GM18519 (cell line): ENCODE data around the gene PTPN1.
"Not testable (repeated sequence)": the region's sequence is repeated elsewhere in the genome, so short reads cannot be mapped to it uniquely, and the experiment has no call there.

ENCODE experiments used
- ATAC-seq: cut with Tn5 transposase; IDR thresholded peaks from one replicate; pipeline ENCODE4 v1.9.1; 2021; ENCODE audit warnings: mild to moderate bottlenecking, moderate library complexity; ENCODE audit not compliant: unreplicated experiment, low FRiP score

Gene PTPN1

DNA sequence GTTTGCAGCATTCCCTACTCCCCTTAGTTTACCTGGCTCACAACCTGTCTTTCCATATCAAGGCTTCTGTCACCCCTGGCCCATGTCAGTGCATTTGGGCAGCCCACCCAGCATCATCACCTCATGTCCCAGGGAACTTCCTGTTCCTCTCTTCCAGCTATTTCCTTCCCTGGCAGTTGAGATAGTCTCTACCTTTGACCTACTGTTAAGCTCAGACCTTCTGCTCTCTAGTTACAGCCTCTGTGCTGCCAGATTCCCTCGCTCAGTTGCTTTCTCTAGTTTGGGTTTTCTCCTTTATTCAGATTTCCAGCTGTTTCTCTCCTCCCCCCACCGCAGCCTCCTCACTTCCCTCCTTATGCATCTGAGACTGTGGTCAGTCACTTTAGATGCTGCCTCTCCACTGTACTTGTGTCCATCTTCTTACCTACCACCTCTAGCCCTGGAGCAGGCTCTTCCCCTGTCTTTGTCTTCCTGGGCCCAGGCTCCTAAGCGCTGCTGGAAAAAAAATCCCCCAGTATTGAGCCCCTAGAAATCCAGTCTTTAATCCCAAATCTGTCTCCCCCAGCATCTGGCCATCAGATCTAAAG, 16.3 kb downstream of the PTPN1 start:
- no peak for ATAC-seq

DNA sequence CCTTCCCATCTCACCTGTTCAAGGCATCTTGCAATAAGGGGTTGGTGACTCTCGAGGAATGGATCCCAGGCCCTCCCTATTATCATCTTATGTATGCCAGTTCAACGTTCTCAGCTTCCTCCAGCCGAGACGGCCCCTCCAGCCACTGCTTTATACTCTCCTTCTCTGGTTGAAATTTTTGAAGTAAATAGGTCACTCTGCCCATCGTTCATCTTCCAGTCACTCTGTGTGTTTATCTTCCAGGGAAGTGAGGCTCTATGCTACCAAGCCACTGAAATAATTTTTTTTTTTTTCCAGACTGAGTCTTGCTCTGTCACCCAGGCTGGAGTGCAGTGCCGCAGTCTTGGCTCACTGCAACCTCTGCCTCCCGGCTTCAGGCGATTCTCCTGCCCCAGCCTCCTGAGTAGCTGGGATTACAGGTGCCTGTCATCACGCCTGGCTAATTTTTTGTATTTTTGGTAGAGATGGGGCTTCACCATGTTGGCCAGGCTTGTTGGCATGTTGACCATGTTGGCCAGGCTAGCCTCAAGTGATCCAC, 17.0 kb downstream of the PTPN1 start:
- no peak for ATAC-seq

DNA sequence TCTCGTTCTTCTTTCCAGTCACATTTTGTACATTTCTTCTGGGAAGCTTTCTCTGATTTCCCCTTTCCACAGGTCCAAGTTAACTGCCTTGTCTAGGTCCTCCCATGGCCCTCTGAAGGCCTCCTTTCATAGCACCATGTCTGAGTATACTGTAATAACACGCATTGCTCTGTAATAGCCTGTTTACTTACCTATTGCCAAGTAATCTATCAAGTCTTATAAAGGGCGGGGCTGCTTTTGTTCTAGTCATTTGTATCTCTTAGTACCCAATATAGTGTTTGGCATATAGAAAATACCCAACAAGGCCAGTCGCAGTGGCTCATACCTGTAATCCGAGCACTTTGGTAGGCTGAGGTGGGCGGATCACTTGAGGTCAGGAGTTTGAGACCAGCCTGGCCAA, 17.9 kb downstream of the PTPN1 start:
- ATAC-seq: no peak

DNA sequence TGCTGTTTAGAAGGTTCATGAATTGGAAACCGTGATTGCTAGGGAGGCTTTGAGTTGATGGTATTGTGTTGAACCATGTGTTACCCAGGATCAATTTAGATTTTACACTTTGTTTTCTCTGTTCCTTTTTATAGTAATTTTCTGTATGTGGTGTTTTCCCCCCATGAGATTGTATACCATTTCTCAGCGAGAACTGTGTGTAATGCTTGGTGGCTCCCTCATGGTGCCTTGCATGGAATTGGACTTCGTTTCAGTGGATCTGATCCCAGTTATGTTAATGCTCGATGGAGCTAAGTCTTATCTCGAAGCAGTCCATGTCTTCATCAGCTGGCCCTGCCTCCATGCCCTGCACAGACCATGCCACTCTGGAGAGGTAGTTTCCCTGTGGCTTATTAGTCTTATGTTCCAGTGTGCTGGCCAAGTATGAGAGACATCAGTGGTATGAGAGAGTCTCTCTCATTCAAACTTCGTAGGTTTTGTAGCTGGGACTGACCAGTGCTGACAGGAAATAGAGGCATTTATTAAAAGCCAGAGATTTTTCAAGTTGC, 18.7 kb downstream of the PTPN1 start:
- no peak for ATAC-seq

DNA sequence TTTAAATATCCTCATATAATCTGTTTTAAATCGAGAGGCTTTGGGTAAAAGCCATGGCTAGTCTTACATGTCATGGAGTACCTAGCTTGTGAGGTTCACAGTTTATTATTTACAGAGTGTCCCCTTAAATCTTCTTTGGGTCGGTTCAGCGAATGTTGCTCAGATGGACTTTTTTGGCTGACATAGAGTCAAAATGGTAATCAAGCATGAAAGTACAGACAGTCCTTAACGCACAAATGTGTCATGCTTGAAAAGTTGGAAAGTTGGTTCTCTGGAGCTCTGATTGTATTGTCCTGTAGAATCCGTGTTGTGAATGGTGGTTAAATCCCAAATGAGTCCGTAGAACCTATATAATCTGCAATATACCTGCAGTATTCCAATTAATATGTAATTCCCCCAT, 22.0 kb downstream of the PTPN1 start:
- no peak for ATAC-seq

DNA sequence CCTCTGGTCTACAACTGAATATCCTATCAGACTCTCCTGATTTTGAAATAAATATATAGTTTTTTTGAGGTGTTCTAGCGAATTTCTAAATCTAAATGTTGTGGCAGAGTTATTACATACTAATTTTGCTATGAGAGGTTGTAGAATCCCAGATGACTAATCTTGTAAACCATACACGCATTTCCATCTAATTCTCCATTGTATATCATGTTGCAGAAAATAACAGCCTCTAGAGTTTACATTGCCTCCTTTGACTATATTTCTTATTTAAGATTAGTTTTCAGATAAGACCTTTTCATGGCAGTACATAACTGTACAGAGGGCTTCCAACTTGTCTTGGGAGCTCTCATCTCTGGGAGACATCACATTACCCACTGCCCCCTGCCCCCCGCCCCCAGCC, 22.9 kb downstream of the PTPN1 start:
- no peak for ATAC-seq

DNA sequence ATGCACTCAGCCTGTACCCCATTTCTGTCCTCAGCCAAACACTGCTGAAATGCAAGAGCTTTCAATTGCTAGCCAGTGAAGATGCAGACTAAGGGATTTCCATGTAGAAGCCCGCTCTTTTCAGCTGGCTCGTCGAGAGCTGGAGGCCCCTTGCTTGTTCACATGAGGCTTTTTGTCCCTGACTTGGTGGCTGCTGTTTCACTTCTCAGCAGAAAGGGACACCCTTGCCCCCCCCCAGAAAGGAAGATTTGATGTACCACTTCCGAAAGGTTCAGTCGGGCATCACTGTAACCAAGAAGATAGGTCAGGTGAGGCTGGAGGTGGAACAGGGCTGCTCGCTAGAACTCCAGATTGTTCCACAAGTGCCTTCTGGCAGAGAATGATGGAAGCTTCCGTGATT, 23.3 kb downstream of the PTPN1 start:
- ATAC-seq: no peak

DNA sequence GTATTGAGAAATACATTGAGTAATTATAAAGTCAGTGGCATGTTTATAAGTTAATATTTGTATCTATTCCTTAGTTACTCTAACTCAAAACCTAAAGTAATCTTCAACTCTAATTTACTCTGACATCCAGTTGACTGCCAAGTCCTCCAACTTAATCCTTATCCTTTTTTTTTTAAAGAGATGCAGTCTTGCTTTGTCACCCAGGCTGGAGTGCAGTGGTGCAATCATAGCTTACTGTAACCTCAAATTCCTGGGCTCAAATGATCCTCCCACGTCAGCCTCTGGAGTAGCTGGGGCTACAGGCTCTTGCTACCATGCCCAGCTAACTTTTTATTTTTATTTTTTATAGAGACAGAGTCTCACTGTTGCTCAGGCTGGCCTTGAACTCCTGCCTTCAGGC, 24.4 kb downstream of the PTPN1 start:
- ATAC-seq: no peak

DNA sequence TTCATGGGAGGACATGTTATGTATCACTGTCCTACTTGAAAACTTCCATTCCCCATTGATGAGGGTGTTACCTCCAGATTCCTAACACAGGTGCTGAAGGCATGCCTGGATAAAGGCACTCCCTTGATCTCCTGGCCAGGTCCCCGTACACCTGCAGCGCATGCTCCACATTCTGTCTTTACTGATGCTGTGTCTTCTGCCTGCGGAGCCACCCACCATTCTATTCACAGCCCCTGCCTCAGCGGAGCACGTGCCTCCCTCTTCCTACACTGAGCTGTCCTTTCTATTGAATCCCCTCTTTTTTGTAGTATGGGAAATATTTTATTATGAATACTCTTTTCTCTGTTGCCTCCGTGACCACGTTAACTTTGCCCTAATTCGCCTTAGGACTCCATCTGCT, 25.0 kb downstream of the PTPN1 start:
- ATAC-seq: no peak

DNA sequence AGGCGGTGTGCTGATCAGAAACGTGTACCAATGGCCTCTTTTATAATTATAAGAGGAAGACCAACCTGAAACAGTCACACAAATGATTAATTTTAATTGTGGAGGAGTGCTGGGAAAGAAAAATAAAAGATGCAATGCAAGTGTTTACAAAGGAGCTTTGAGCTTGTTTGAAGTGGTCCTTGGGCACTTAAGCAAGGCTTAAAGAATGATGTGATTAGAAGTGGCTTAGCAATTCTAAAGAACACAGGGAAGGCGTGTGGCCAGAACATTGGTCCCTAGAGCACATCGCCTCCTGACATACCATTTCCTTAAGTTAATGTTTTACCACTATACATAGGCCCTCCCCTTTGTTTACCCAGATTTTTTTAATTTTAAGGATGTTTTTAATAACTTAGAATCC, 26.1 kb downstream of the PTPN1 start:
- ATAC-seq: no peak

DNA sequence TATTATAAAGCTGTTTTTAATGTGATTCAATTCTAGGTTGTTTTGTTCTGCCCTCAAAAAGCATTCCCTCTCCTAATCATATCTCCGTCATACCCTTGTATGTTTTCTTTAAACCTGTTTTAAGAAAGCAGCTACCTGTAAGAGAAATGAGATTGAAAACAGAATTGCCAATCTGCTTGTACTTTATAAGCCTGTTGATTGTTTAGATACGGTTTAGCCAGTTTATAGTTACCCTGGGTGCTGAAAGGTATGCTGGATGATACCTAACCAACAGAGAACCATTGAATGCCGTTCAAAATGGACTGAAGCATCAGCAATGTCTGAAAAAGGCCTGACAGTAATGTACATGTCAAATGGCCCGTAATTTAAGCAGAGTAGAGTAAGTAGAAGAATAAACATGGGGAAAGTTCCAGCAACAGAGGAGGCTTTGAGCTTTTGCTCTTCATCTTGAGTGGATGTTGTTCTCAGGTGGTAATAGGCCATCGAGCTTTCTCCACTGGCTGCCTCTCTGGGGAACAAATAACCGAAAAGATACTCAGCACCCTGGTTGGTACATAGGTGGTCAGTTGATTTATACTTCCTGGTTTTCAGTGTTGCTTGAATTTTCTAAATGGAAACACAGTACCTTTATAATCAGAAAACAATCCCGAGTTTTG, 27.5 kb downstream of the PTPN1 start:
- no peak for ATAC-seq

DNA sequence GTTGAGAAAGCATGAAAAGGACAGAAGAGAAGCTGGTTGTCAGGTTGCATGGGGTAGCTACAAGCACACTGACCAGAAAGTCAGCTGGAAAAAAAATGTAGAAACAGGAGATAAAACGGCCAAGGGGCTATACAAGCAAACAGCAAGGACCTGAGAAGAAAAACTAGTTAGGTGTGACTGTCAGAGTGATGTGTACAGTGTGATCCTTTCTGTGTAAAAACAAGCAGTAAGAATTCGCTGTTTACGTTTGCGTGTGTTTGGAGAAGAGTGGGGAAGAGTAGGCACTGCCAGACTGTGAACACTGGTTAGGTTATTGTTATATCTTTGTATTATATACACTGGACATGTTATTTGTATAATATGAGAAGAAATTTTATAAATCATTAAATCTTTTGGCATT, 28.1 kb downstream of the PTPN1 start:
- no peak for ATAC-seq

DNA sequence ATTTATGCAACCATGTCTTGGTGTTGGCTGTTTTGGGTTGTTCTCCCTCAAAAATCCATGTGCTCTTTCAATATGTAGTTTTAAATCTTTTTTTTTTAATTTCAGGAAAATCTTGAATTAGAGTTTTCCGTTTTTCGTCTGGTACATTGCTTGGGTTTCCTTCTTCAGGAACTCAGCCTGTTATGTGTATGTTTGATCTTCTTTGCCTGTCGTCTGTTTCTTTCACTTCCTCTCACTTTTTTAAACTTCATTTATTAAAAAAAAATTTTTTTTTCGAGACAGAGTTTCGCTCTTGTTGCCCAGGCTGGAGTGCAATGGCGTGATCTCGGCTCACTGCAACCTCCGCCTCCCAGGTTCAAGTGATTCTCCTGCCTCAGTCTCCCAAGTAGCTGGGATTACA, 29.6 kb downstream of the PTPN1 start:
- not testable (repeated sequence) for ATAC-seq

DNA sequence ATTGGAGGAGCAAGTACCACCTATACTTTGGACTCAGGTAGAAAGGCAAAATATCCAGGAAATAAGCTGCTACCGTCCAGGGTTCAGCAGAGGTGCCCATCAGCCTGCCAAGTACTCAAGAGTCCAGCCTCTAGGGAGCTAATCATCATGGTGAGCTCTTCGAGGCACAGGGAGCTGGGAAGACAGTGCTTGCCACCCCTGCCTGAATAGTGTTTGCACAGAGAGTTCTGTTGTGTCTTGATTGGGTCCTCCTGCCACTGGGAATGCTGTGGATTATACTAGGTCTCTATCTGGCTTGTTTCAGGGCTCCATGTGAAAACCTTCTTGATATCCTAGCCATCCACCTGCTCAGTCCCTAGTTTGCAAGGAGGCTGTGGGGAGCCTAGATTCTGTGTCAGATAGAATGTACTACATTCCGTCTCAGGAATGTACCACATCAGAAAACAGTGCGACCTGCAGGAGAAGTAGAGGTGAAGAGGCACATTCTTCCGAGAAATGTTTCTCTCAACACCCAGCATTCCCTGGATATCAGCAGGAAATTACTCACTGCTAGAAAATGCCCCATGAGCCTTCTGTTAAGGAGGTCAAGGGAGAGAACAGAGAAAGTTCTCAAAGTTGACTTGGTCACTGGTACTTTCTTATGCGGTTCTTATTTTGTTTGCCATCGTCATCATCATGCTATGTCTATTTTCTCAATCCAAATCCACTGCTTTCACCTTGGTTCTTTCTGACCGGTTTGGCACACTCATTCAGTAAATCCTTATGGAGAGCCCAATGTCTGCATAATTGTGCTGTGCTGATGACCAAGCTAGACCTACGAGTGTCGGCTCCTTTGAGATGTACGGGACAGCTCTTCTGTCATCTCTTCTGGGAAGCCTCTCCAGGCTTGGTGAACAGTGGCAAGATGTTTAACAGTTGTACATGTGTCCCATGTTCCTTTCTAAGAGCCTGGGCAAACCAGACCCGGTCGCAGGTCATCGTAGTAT, 30.7 kb downstream of the PTPN1 start:
- no peak for ATAC-seq

DNA sequence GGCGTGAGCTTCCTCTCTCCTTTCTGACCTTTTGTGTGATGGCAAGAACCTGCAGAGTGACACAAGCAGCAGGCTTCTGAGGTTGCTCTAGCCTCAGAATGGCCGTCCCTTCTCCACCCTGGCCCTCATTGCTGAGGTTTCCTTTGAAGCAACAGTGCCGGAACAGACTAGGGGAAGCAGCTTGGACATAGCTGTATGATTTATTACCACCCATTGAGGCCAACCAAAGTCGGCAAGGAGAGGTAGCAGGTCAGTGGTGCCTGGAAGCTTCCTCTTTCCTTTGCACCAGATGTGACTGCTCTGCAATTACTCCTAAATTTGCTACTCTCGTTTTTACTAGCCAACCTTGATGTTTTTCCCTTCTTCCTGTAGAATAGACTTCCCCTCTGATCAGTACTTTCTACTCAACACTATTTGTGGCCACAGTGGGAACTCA, 31.4 kb downstream of the PTPN1 start:
- ATAC-seq: no peak

DNA sequence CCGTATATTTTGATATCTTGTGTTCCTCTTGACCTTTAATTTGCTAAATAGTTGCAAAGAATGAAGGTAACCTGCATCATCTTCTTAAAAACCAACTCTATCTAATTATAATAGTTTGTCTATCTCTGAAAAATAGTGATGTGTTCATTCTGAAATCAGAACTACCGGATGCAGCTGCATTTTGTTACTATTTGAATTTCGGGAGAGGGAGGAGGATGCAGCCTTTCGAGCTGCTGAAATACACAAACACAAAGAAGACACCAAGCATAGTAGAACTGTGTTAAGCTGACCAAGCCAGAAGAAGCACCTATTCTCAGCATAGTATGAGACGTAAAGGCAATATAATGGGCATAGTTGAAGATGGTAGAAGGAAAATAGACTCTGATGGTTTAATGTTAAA, 33.1 kb downstream of the PTPN1 start:
- no peak for ATAC-seq

DNA sequence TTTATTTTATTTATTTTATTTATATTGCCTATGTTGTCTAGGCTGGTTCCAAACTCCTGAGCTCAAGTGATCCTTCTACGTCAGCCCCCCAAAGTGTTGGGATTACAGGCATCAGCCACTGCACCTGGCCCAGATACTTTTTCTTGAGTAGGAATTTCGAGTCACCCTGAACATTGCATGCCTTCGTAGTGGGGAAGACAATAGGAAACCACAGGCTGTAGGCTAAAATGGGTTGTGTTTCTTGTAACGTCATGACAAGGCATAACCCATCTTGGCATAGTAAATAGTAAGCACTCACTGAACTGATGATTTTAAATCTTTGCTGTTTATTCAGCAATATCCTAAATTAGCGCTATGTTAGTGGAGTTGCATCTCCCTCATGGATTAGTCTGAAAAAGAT, 34.9 kb downstream of the PTPN1 start:
- ATAC-seq: no peak

DNA sequence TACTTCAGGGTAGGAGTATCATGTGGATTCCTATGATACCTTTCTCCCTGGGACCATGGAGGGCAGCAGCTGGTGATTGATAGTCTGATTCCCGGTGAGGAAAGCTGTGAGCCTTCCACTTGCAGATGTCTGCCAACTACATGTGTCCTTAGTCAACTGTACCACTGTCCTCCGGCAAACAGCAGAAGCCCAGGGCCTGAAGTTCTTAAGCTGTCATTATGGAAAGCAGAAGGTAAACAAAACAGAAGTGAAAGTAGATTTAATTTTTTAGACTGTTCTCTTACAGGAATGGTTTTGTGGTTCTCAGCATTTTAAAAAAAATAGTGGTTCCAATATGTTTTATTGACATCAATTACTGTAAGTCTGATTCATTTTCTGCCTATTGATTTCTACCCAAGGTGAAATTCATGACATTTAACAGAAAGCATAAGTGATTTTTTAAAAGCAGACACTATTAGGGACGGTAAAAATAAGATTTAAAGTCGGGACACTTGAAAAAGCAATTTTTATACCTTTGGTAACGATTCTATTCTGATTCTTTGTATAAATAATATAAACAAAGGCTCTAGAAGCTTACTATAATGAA, 36.6 kb downstream of the PTPN1 start:
- ATAC-seq: no peak

DNA sequence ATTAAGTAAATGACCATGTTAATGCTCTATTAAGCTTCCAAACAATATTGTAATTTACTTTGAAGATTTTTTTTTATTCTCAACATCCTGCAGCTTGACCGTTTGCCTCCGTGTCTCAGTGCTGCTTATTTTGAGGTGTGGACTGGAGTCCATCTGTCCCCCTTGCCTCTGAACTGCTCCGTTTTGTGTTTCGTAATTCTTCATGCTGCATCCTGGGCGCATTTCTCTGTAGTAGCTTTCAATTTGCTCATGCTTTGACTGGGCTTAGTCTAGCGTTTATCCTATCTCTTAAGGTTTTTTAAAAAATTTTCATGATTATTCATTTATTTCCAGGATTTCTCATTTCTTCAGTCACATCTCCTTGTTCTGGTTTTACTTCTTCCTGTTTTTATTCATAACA, 37.8 kb downstream of the PTPN1 start:
- no peak for ATAC-seq

DNA sequence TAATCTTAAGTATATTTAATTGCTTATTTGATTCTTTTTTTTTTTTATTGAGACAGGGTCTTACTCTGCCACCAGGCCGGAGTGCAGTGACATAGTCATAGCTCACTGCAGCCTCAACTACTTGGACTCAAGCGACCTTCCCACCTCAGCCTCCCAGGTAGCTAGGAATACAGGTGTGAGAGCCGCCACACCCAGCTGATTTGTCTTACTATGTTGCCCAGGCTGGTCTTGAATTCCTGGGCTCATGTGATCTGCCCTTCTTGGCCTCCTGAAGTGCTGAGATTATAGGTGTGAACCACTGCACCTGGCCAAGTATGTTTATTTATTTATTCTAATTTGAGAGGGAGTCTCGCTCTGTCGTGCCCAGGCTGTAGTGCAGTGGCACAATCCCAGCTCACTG, 38.2 kb downstream of the PTPN1 start:
- no peak for ATAC-seq

DNA sequence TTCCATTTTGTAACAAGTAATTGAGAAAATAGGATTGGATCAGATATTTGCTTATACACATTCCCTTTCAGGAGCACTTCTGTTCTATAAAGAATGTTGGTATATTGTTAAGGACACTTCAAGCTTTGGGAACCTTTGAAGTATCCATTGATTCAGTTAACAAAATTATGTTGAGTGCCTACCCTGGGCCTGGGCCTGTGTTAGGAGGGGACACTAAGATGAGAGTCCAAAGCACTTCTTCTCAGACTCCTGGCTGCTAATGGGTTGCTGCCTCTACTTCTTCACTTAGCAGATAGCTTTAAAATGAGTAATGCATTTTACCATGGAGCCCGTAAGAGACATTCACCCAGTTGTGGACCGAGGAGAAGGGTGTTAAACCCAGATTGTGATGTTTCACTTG, 40.3 kb downstream of the PTPN1 start:
- no peak for ATAC-seq
